ENCODE data around the gene SYTL4. TPM values are rescaled to one million over a fixed set of nuclear protein-coding genes. Genes with fewer than 3 reads are reported as not detected.

Gene SYTL4
- total and polyA plus RNA-seq, 2 of the 8 experiments (the other 6 are each of a cell fraction or from before 2014, with no cell fraction given), result 0.11 TPM

GRCh38 chrX:100721328-100721727, 10.6 kb downstream of the SYTL4 start:
- Histone ChIP-seq H2BK5ac (ENCODE audit: low read depth, low read length) (no peak overlapping the region), H3K4me1 (replicated peaks in 1 of 4; ENCODE audit: control insufficient read depth in 3 of 4, insufficient read depth in 4 of 4, low read length in 3 of 4) (no peaks in the 10 kb centered on the region), H3K79me1 (ENCODE audit: low read depth, low read length) (no peaks in the 10 kb centered on the region), H2BK20ac (ENCODE audit: low read length) (no peak overlapping the region), H4K5ac (ENCODE audit: insufficient read length, low read depth, low read length) (no peak overlapping the region), H2BK12ac (ENCODE audit: low read depth, low read length) (no peak overlapping the region), H2AFZ (ENCODE audit: low read length) (no peak overlapping the region), H3K9me3 (ENCODE audit: insufficient read depth in 2 of 2, low read depth in 1 of 2, low read length in 1 of 2) (peaks cover 0 to 6% of the 10 kb centered on the region in 2 experiments; a peak in 1 of 4 replicates), H4K20me1 (replicated peaks in 1 of 2; ENCODE audit: control insufficient read depth in 1 of 2, insufficient read depth in 2 of 2, low read length in 2 of 2) (no peaks in the 10 kb centered on the region), H3K36me3 (ENCODE audit: control insufficient read depth in 2 of 4, insufficient read depth in 4 of 4, low read length in 3 of 4) (no peaks in the 10 kb centered on the region), H3K9ac (replicated peaks in 1 of 4; ENCODE audit: extremely low read depth in 1 of 4, low read depth in 3 of 4, low read length in 3 of 4) (no peak overlapping the region), H2AK5ac (ENCODE audit: low read depth, low read length) (no peak overlapping the region), H3K14ac (ENCODE audit: insufficient read length) (no peak overlapping the region), H4K8ac (ENCODE audit: extremely low read depth, insufficient read depth, low read length) (no peak overlapping the region), H3K4ac (replicated peaks; ENCODE audit: insufficient read length, low read depth, low read length) (no peak overlapping the region), H3K23ac (ENCODE audit: insufficient read length) (no peak overlapping the region), H3K4me2 (ENCODE audit: insufficient read depth in 1 of 2, low read depth in 2 of 2, low read length in 2 of 2) (no peak overlapping the region), H3K56ac (replicated peaks; ENCODE audit: insufficient read length, low read depth, low read length) (no peak overlapping the region), H2BK120ac (replicated peaks; ENCODE audit: low read depth, low read length) (no peak overlapping the region), H3K79me2 (ENCODE audit: control insufficient read depth in 1 of 2, insufficient read depth in 2 of 2, low read length in 2 of 2) (no peaks in the 10 kb centered on the region), H3K4me3 (ENCODE audit: extremely low read depth in 1 of 4, insufficient read depth in 2 of 4, low read depth in 3 of 4, low read length in 4 of 4) (no peak overlapping the region), H4K91ac (replicated peaks; ENCODE audit: insufficient read length, low read length) (no peak overlapping the region), H3K23me2 (ENCODE audit: low read depth, low read length) (no peaks in the 10 kb centered on the region), H3K27ac (ENCODE audit: low read depth, low read length) (no peak overlapping the region), H3K27me3 (replicated peaks in 1 of 4; ENCODE audit: control insufficient read depth in 3 of 4, extremely low read depth in 1 of 4, insufficient read depth in 3 of 4, low read length in 3 of 4) (no peaks in the 10 kb centered on the region), H3K18ac (ENCODE audit: extremely low read depth, low read length) (no peak overlapping the region), H2BK15ac (ENCODE audit: low read length) (no peak overlapping the region)
- TF ChIP-seq RNF2 (IDR thresholded peaks at IDR 0.05; ENCODE audit: borderline replicate concordance, low read depth, low read length, missing control alignments, poor library complexity, severe bottlenecking), result no peak
- TF ChIP-seq BACH1 (IDR thresholded peaks at IDR 0.05; ENCODE audit: low read length), result no peak
- no peak for TF ChIP-seq ASH2L (IDR thresholded peaks at IDR 0.05; ENCODE audit: low read length)
- TF ChIP-seq, protein P1, sequence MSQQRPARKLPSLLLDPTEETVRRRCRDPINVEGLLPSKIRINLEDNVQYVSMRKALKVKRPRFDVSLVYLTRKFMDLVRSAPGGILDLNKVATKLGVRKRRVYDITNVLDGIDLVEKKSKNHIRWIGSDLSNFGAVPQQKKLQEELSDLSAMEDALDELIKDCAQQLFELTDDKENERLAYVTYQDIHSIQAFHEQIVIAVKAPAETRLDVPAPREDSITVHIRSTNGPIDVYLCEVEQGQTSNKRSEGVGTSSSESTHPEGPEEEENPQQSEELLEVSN (IDR thresholded peaks at IDR 0.05), result no peak
- TF ChIP-seq HDAC6 (IDR thresholded peaks at IDR 0.05; ENCODE audit: low read depth, low read length), result no peak
- no peak for TF ChIP-seq PHF8 (conservative IDR thresholded peaks at IDR 0.05; ENCODE audit: low read depth, low read length)
- TF ChIP-seq RAD21 (IDR thresholded peaks at IDR 0.05 in 1 of 2, conservative IDR thresholded peaks at IDR 0.05 in 1 of 2; ENCODE audit: low read depth in 2 of 2, low read length in 2 of 2), result no peak
- no peak for TF ChIP-seq JUN (IDR thresholded peaks at IDR 0.05; ENCODE audit: low read depth, low read length)
- TF ChIP-seq YY1 (IDR thresholded peaks at IDR 0.05; ENCODE audit: low read depth, low read length), result no peak
- no peak for TF ChIP-seq TBP (IDR thresholded peaks at IDR 0.05; ENCODE audit: low read depth, low read length)
- no peak for TF ChIP-seq CHD2 (IDR thresholded peaks at IDR 0.05; ENCODE audit: low read length)
- DNase-seq (ENCODE audit: low read depth in 1 of 2, low spot score in 2 of 2) (no peak), FAIRE-seq (no peak)
- ChIA-PET POLR2A (ENCODE audit: partially characterized antibody) (no interaction called here), CTCF (ENCODE audit: partially characterized antibody) (interaction anchor here (1.2 kb wide), 1 partner anchor 47 kb away, joined by 5 read pairs; no protein-coding TSS in a partner anchor)
